Measurements from ENCODE around the gene STRBP.

Gene STRBP

GRCh38 chr9:123074628-123075027 lies 193.8 kb downstream of the STRBP start:
- DNase-seq (ENCODE audit: low read depth in 1 of 2, low spot score in 1 of 2) = no peak
- no peaks in the 10 kb centered on the region for H3K27me3 ChIP-seq (ENCODE audit: insufficient read depth, poor library complexity, severe bottlenecking)
- no peak overlapping the region for H3K27ac ChIP-seq (replicated peaks)
- TF ChIP-seq CTCF (IDR thresholded peaks at IDR 0.05; ENCODE audit: insufficient read depth, low read length) = no peak
- TF ChIP-seq, protein P1, sequence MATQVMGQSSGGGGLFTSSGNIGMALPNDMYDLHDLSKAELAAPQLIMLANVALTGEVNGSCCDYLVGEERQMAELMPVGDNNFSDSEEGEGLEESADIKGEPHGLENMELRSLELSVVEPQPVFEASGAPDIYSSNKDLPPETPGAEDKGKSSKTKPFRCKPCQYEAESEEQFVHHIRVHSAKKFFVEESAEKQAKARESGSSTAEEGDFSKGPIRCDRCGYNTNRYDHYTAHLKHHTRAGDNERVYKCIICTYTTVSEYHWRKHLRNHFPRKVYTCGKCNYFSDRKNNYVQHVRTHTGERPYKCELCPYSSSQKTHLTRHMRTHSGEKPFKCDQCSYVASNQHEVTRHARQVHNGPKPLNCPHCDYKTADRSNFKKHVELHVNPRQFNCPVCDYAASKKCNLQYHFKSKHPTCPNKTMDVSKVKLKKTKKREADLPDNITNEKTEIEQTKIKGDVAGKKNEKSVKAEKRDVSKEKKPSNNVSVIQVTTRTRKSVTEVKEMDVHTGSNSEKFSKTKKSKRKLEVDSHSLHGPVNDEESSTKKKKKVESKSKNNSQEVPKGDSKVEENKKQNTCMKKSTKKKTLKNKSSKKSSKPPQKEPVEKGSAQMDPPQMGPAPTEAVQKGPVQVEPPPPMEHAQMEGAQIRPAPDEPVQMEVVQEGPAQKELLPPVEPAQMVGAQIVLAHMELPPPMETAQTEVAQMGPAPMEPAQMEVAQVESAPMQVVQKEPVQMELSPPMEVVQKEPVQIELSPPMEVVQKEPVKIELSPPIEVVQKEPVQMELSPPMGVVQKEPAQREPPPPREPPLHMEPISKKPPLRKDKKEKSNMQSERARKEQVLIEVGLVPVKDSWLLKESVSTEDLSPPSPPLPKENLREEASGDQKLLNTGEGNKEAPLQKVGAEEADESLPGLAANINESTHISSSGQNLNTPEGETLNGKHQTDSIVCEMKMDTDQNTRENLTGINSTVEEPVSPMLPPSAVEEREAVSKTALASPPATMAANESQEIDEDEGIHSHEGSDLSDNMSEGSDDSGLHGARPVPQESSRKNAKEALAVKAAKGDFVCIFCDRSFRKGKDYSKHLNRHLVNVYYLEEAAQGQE (IDR thresholded peaks at IDR 0.05; ENCODE audit: insufficient replicate concordance, low read depth) = no peak
- no peak for TF ChIP-seq POLR2AphosphoS5 (IDR thresholded peaks at IDR 0.05; ENCODE audit: low read depth)
- TF ChIP-seq SPI1 (IDR thresholded peaks at IDR 0.05; ENCODE audit: borderline replicate concordance, low read depth) = no peak
- TF ChIP-seq GABPA (IDR thresholded peaks at IDR 0.05; ENCODE audit: low read depth) = no peak
- H3K4me3 ChIP-seq (replicated peaks; ENCODE audit: insufficient read depth, low read length) = no peak overlapping the region

- DNase-seq (ENCODE audit: low read depth in 1 of 2, low spot score in 1 of 2) = no peak
- Histone ChIP-seq H3K4me3 (replicated peaks; ENCODE audit: insufficient read depth, low read length) (no peak overlapping the region), H3K27ac (replicated peaks) (no peak overlapping the region), H3K27me3 (ENCODE audit: insufficient read depth, poor library complexity, severe bottlenecking) (no peaks in the 10 kb centered on the region)
- TF ChIP-seq, protein P1 (IDR thresholded peaks at IDR 0.05; ENCODE audit: insufficient replicate concordance, low read depth) = no peak
- no peak for TF ChIP-seq POLR2AphosphoS5 (IDR thresholded peaks at IDR 0.05; ENCODE audit: low read depth)
- no peak for TF ChIP-seq SPI1 (IDR thresholded peaks at IDR 0.05; ENCODE audit: borderline replicate concordance, low read depth)
- TF ChIP-seq CTCF (IDR thresholded peaks at IDR 0.05; ENCODE audit: insufficient read depth, low read length) = no peak
- no peak for TF ChIP-seq GABPA (IDR thresholded peaks at IDR 0.05; ENCODE audit: low read depth)
Measured at GRCh38 chr9:123073991-123074422, 194.4 kb downstream of the STRBP start.

- no peak overlapping the region for H3K27ac ChIP-seq (replicated peaks)
- no peak overlapping the region for H3K4me3 ChIP-seq (replicated peaks; ENCODE audit: insufficient read depth, low read length)
Measured at GRCh38 chr9:123073441-123073840, 194.9 kb downstream of the STRBP start.

More at GRCh38 chr9:123073441-123073840, 194.9 kb downstream of the STRBP start:
- H3K27me3 ChIP-seq (ENCODE audit: insufficient read depth, poor library complexity, severe bottlenecking) = no peaks in the 10 kb centered on the region
- DNase-seq (ENCODE audit: low read depth in 1 of 2, low spot score in 1 of 2) = no peak
- TF ChIP-seq POLR2AphosphoS5 (IDR thresholded peaks at IDR 0.05; ENCODE audit: low read depth) (no peak), SPI1 (IDR thresholded peaks at IDR 0.05; ENCODE audit: borderline replicate concordance, low read depth) (no peak), CTCF (IDR thresholded peaks at IDR 0.05; ENCODE audit: insufficient read depth, low read length) (no peak), GABPA (IDR thresholded peaks at IDR 0.05; ENCODE audit: low read depth) (no peak)
- TF ChIP-seq, protein P1 (IDR thresholded peaks at IDR 0.05; ENCODE audit: insufficient replicate concordance, low read depth) = no peak

Measured in HL-60 (cell line).